ACC112 (cell line): ENCODE data around the gene ATP2B2.

Source experiments
- H2AFZ ChIP-seq: fragments of 200-600 bp; sonication (generic); one replicate; pipeline ENCODE4 v1.6.0; 2017; ENCODE audit warnings: antibody characterized with exemption, low read length; ENCODE audit not compliant: unreplicated experiment
- H3K27ac ChIP-seq: fragments of 200-600 bp; sonication (generic); 2 replicates; pipeline ENCODE4 v1.5.1; 2014; ENCODE audit warnings: low read depth, mild to moderate bottlenecking, antibody characterized with exemption, low read length, moderate library complexity
- H3K27me3 ChIP-seq: fragments of 200-600 bp; sonication (generic); 2 replicates; pipeline ENCODE4 v1.6.1; 2014; ENCODE audit warnings: mild to moderate bottlenecking, antibody characterized with exemption, low read length, moderate library complexity, mixed read lengths; ENCODE audit not compliant: insufficient read depth
- H3K36me3 ChIP-seq: fragments of 200-600 bp; sonication (generic); 2 replicates; pipeline ENCODE4 v1.6.1; 2016; ENCODE audit warnings: mild to moderate bottlenecking, antibody characterized with exemption, low read length, moderate library complexity, mixed read lengths; ENCODE audit not compliant: insufficient read depth
- H3K4me1 ChIP-seq: fragments of 200-600 bp; sonication (generic); one replicate; pipeline ENCODE4 v1.6.1; 2016; ENCODE audit warnings: low read length, mixed read lengths; ENCODE audit not compliant: insufficient read depth, unreplicated experiment, control insufficient read depth
- H3K4me3 ChIP-seq: fragments of 200-600 bp; sonication (generic); 2 replicates; pipeline ENCODE4 v1.5.1; 2014; ENCODE audit warnings: mild to moderate bottlenecking, low read depth, low read length
- H3K79me2 ChIP-seq: fragments of 200-600 bp; sonication (generic); one replicate; pipeline ENCODE4 v1.6.0; 2016; ENCODE audit warnings: low read length; ENCODE audit not compliant: control insufficient read depth, unreplicated experiment, insufficient read depth

ATP2B2 gene

GRCh38 chr3:10352146-10352911 is 153.1 kb downstream of the ATP2B2 start:
- no peaks in the 10 kb centered on the region for H3K79me2 ChIP-seq
- no peak overlapping the region for H3K4me3 ChIP-seq
- peaks cover 35% of the 10 kb centered on the region for H3K4me1 ChIP-seq
- no peaks in the 10 kb centered on the region for H3K36me3 ChIP-seq
- no peaks in the 10 kb centered on the region for H3K27me3 ChIP-seq
- peak overlapping the region; percentile 64; the same call in 1 of the 2 replicates for H3K27ac ChIP-seq
- H2AFZ ChIP-seq: no peak overlapping the region

- no peak overlapping the region for H2AFZ ChIP-seq
- peaks cover 24% of the 10 kb centered on the region for H3K4me1 ChIP-seq
- no peaks in the 10 kb centered on the region for H3K36me3 ChIP-seq
- H3K27ac ChIP-seq: no peak overlapping the region
- H3K79me2 ChIP-seq: no peaks in the 10 kb centered on the region
- no peaks in the 10 kb centered on the region for H3K27me3 ChIP-seq
- no peak overlapping the region for H3K4me3 ChIP-seq
Observed at GRCh38 chr3:10351013-10351735, 154.2 kb downstream of the ATP2B2 start.

GRCh38 chr3:10350324-10350985 is 154.9 kb downstream of the ATP2B2 start:
- Histone ChIP-seq H2AFZ (no peak overlapping the region), H3K79me2 (no peaks in the 10 kb centered on the region), H3K36me3 (no peaks in the 10 kb centered on the region), H3K27me3 (no peaks in the 10 kb centered on the region), H3K4me1 (peaks cover 23% of the 10 kb centered on the region), H3K4me3 (no peak overlapping the region), H3K27ac (no peak overlapping the region)

- Histone ChIP-seq H3K4me1 (peaks cover 23% of the 10 kb centered on the region), H3K36me3 (no peaks in the 10 kb centered on the region), H2AFZ (no peak overlapping the region), H3K4me3 (no peak overlapping the region), H3K79me2 (no peaks in the 10 kb centered on the region), H3K27me3 (no peaks in the 10 kb centered on the region), H3K27ac (no peak overlapping the region)
Observed at GRCh38 chr3:10349801-10350200, 155.6 kb downstream of the ATP2B2 start.

- Histone ChIP-seq H2AFZ (no peak overlapping the region), H3K27ac (no peak overlapping the region), H3K36me3 (no peaks in the 10 kb centered on the region), H3K27me3 (no peaks in the 10 kb centered on the region), H3K4me3 (no peak overlapping the region), H3K79me2 (no peaks in the 10 kb centered on the region), H3K4me1 (peaks cover 11% of the 10 kb centered on the region)
Observed at GRCh38 chr3:10348404-10348721, 157.0 kb downstream of the ATP2B2 start.

- H2AFZ ChIP-seq: no peak overlapping the region
- no peak overlapping the region for H3K4me3 ChIP-seq
- H3K4me1 ChIP-seq: peaks cover 7% of the 10 kb centered on the region
- no peak overlapping the region for H3K27ac ChIP-seq
- no peaks in the 10 kb centered on the region for H3K79me2 ChIP-seq
- H3K27me3 ChIP-seq: no peaks in the 10 kb centered on the region
- H3K36me3 ChIP-seq: no peaks in the 10 kb centered on the region
Observed at GRCh38 chr3:10347648-10348403, 157.6 kb downstream of the ATP2B2 start.

GRCh38 chr3:10345911-10346310 is 159.5 kb downstream of the ATP2B2 start:
- Histone ChIP-seq H3K27ac (no peak overlapping the region), H2AFZ (no peak overlapping the region), H3K27me3 (peaks cover 2% of the 10 kb centered on the region; the same call in 1 of the 2 replicates), H3K36me3 (no peaks in the 10 kb centered on the region), H3K4me3 (no peak overlapping the region), H3K79me2 (no peaks in the 10 kb centered on the region), H3K4me1 (no peaks in the 10 kb centered on the region)

- no peaks in the 10 kb centered on the region for H3K4me1 ChIP-seq
- no peaks in the 10 kb centered on the region for H3K36me3 ChIP-seq
- H3K27me3 ChIP-seq: peaks cover 3% of the 10 kb centered on the region; the same call in 1 of the 2 replicates
Observed at GRCh38 chr3:10344944-10345575, 160.3 kb downstream of the ATP2B2 start.

GRCh38 chr3:10344147-10344943 is 161.0 kb downstream of the ATP2B2 start:
- no peaks in the 10 kb centered on the region for H3K36me3 ChIP-seq

More at GRCh38 chr3:10344944-10345575, 160.3 kb downstream of the ATP2B2 start:
- H3K27ac ChIP-seq: no peak overlapping the region
- H2AFZ ChIP-seq: no peak overlapping the region
- no peaks in the 10 kb centered on the region for H3K79me2 ChIP-seq
- H3K4me3 ChIP-seq: no peak overlapping the region

More at GRCh38 chr3:10344147-10344943, 161.0 kb downstream of the ATP2B2 start:
- Histone ChIP-seq H3K27me3 (peaks cover 3% of the 10 kb centered on the region; the same call in 1 of the 2 replicates), H3K4me3 (no peak overlapping the region), H2AFZ (no peak overlapping the region), H3K79me2 (no peaks in the 10 kb centered on the region), H3K27ac (no peak overlapping the region), H3K4me1 (no peaks in the 10 kb centered on the region)
